Testis (tissue), 2 donors: ENCODE results near the gene TRMT112.

ENCODE experiments used
- CTCF ChIP-seq, 3 experiments: fragments of 450-650 bp in 2 of 3; fragments of 200-600 bp in 1 of 3; sonication (generic) in 1 of 3; IDR thresholded peaks; one replicate each; pipeline ENCODE4 v1.5.1; 2016 to 2019; ENCODE audit warnings: antibody characterized with exemption in 3 of 3, mild to moderate bottlenecking in 2 of 3, moderate library complexity in 1 of 3
- POLR2A ChIP-seq: fragments of 450-650 bp; IDR thresholded peaks from one replicate; pipeline ENCODE4 v1.6.1; 2017; ENCODE audit warnings: antibody characterized with exemption, mild to moderate bottlenecking, moderate library complexity

GRCh38 chr11:64327375-64327774 lies 10.0 kb upstream of the TRMT112 start:
- no peak for TF ChIP-seq CTCF (IDR thresholded peaks at IDR 0.05)
- no peak for TF ChIP-seq POLR2A
